NCI-H82 treated with DMSO at 0.1 percent for 48 hours (cell line): Measurements from ENCODE around the gene PSD2.

ENCODE experiments used
- DNase-seq: peaks from one replicate; lab custom pipeline; 2025; ENCODE audit not compliant: unreplicated experiment; lab: John Stamatoyannopoulos, UW

The PSD2 gene

GRCh38 chr5:139795074-139796001, at the start of gene PSD2:
PSD2 (plus strand) TSS chr5:139795808; CDS start chr5:139809441, 13,633 bp downstream.
- DNase-seq = no peak

- DNase-seq = peak; percentile 67
Observed at GRCh38 chr5:139746691-139747582, 48.7 kb upstream of the PSD2 start.

GRCh38 chr5:139747583-139748504, 47.8 kb upstream of the PSD2 start:
- peak; percentile 47 for DNase-seq

GRCh38 chr5:139748505-139748826, 47.1 kb upstream of the PSD2 start:
- no peak for DNase-seq

- DNase-seq = no peak
Observed at GRCh38 chr5:139749242-139749641, 46.4 kb upstream of the PSD2 start.

- DNase-seq = no peak
Observed at GRCh38 chr5:139751236-139751635, 44.4 kb upstream of the PSD2 start.

GRCh38 chr5:139752506-139753473, 42.8 kb upstream of the PSD2 start:
- peak; percentile 24 for DNase-seq

GRCh38 chr5:139755892-139756671, 39.5 kb upstream of the PSD2 start:
- DNase-seq = no peak

GRCh38 chr5:139756971-139757370, 38.6 kb upstream of the PSD2 start:
- DNase-seq = no peak

GRCh38 chr5:139757727-139758509, 37.7 kb upstream of the PSD2 start:
- no peak for DNase-seq

- DNase-seq = no peak
Observed at GRCh38 chr5:139758510-139759075, 37.0 kb upstream of the PSD2 start.

- DNase-seq = peak; percentile 32
Observed at GRCh38 chr5:139759219-139759721, 36.3 kb upstream of the PSD2 start.

- no peak for DNase-seq
Observed at GRCh38 chr5:139760066-139761056, 35.2 kb upstream of the PSD2 start.

- no peak for DNase-seq
Observed at GRCh38 chr5:139761057-139761450, 34.6 kb upstream of the PSD2 start.

- DNase-seq = peak; percentile 32
Observed at GRCh38 chr5:139761501-139761900, 34.1 kb upstream of the PSD2 start.

- no peak for DNase-seq
Observed at GRCh38 chr5:139762615-139763170, 32.9 kb upstream of the PSD2 start.
